Endothelial cell of umbilical vein (primary cell): ENCODE results near the gene PACSIN2. TPM values are rescaled to one million over a fixed set of nuclear protein-coding genes. Genes with fewer than 3 reads are reported as not detected.

Source experiments
- BruUV-seq: library from RNA; stranded (reverse); fragments of 400-500 nt; replicated peaks from 2 replicates; lab custom pipeline; 2021; lab: Mats Ljungman, UMichigan
- CTCF ChIA-PET: fragments of 300-600, 350-600 bp; sonication (Branson Sonifier 250); formaldehyde crosslinking; loops from one replicate; lab custom pipeline; 2021; ENCODE audit warnings: antibody characterized with exemption, inconsistent platforms; lab: Charles Lee
- POLR2A ChIA-PET: fragments of 300-600, 350-600 bp; sonication (Branson Sonifier 250); formaldehyde crosslinking; loops from one replicate; lab custom pipeline; 2021; ENCODE audit warnings: antibody characterized with exemption, inconsistent platforms; lab: Charles Lee
- DNase-seq: peaks from one replicate; pipeline ENCODE4 v3.0.0-alpha.2; 2011; ENCODE audit warnings: low read depth, low spot score
- FAIRE-seq: peaks from 2 replicates; lab custom pipeline; 2011; peaks lifted over from hg19 to GRCh38; lab: Jason Lieb, UNC
- H2AFZ ChIP-seq: 2 replicates; pipeline ENCODE4 v1.6.0; 2012; ENCODE audit warnings: low read depth, low read length, control low read depth, inconsistent platforms
- H3K27ac ChIP-seq: 2 replicates; pipeline ENCODE4 v1.5.1; 2011; ENCODE audit warnings: low read depth, mild to moderate bottlenecking, control low read depth, low read length, moderate library complexity; ENCODE audit not compliant: insufficient read depth
- H3K27me3 ChIP-seq, 2 experiments: 2 replicates each; pipeline versions ENCODE4 v1.6.0 to v1.6.1; 2011; ENCODE audit warnings: low read length in 2 of 2, mixed read lengths in 1 of 2; ENCODE audit not compliant: control insufficient read depth in 2 of 2, insufficient read depth in 2 of 2
- H3K36me3 ChIP-seq, 2 experiments: 2 replicates in 1 of 2; 3 replicates in 1 of 2; pipeline ENCODE4 v1.5.1; 2011; ENCODE audit warnings: low read length in 2 of 2, mild to moderate bottlenecking in 1 of 2, moderate library complexity in 1 of 2; ENCODE audit not compliant: control insufficient read depth in 2 of 2, insufficient read depth in 2 of 2; ENCODE audit errors: extremely low read depth in 1 of 2
- H3K4me1 ChIP-seq: 3 replicates; pipeline ENCODE4 v1.5.1; 2011; ENCODE audit warnings: mild to moderate bottlenecking, low read length; ENCODE audit not compliant: control insufficient read depth, insufficient read depth; ENCODE audit errors: extremely low read depth
- H3K4me2 ChIP-seq: 2 replicates; pipeline ENCODE4 v1.6.1; 2011; ENCODE audit warnings: low read length, control low read depth, mixed read lengths; ENCODE audit not compliant: insufficient read depth
- H3K4me3 ChIP-seq, 3 experiments: fragments of 200-600 bp in 1 of 3; sonication (generic), shearing (Covaris generic) in 1 of 3; replicated peaks in 1 of 3; 2 replicates each; pipeline ENCODE4 v1.5.1; 2011 to 2016; ENCODE audit warnings: control low read depth in 3 of 3, low read length in 3 of 3, mild to moderate bottlenecking in 2 of 3, inconsistent platforms in 1 of 3, low read depth in 1 of 3, moderate library complexity in 1 of 3; ENCODE audit not compliant: insufficient read depth in 1 of 3
- H3K79me2 ChIP-seq: 2 replicates; pipeline ENCODE4 v1.6.0; 2012; ENCODE audit warnings: low read length, inconsistent platforms; ENCODE audit not compliant: control insufficient read depth, insufficient read depth
- H3K9ac ChIP-seq: replicated peaks from 2 replicates; pipeline ENCODE3; 2011; ENCODE audit warnings: low read length, control low read depth; ENCODE audit not compliant: insufficient read depth; ENCODE audit errors: extremely low read depth
- H3K9me1 ChIP-seq: replicated peaks from 3 replicates; pipeline ENCODE4 v1.6.0; 2011; ENCODE audit warnings: mild to moderate bottlenecking, low read length; ENCODE audit not compliant: control insufficient read depth, insufficient read depth; ENCODE audit errors: extremely low read depth
- H3K9me3 ChIP-seq: replicated peaks from 2 replicates; pipeline ENCODE4 v1.5.1; 2012; ENCODE audit warnings: low read length, inconsistent platforms; ENCODE audit not compliant: control insufficient read depth, insufficient read depth
- H4K20me1 ChIP-seq: replicated peaks from 2 replicates; pipeline ENCODE3; 2011; ENCODE audit warnings: mild to moderate bottlenecking, low read length; ENCODE audit not compliant: control insufficient read depth, insufficient read depth; ENCODE audit errors: extremely low read depth
- CTCF ChIP-seq, 2 donors: IDR thresholded peaks; 1 replicate in 1 of 2; 2 replicates in 1 of 2; pipeline ENCODE4 v1.5.1; 2011; ENCODE audit warnings: low read length in 2 of 2, mild to moderate bottlenecking in 2 of 2, moderate library complexity in 2 of 2, control low read depth in 1 of 2, inconsistent platforms in 1 of 2, low read depth in 1 of 2; ENCODE audit not compliant: insufficient read depth in 1 of 2; ENCODE audit errors: extremely low read depth in 1 of 2
- EZH2 ChIP-seq: IDR thresholded peaks from 2 replicates; pipeline ENCODE4 v1.6.1; 2012; ENCODE audit warnings: borderline replicate concordance, low read depth, mild to moderate bottlenecking, moderate library complexity, low read length, inconsistent platforms; ENCODE audit not compliant: severe bottlenecking
- FOS ChIP-seq: IDR thresholded peaks from 2 replicates; pipeline ENCODE4 v1.6.1; 2011; ENCODE audit warnings: mild to moderate bottlenecking, low read length, moderate library complexity, borderline replicate concordance; ENCODE audit not compliant: insufficient read depth
- GATA2 ChIP-seq: IDR thresholded peaks from 2 replicates; pipeline ENCODE4 v1.7.0; 2011; ENCODE audit warnings: low read depth, mild to moderate bottlenecking, moderate library complexity, mixed read lengths, low read length; ENCODE audit not compliant: insufficient read length, insufficient read depth
- JUN ChIP-seq: IDR thresholded peaks from 2 replicates; pipeline ENCODE4 v1.6.1; 2011; ENCODE audit warnings: borderline replicate concordance, low read depth; ENCODE audit not compliant: insufficient read length, insufficient read depth
- MYC ChIP-seq: IDR thresholded peaks from one replicate; pipeline ENCODE4 v1.6.1; 2011; ENCODE audit warnings: mild to moderate bottlenecking, low read depth, low read length
- POLR2A ChIP-seq: IDR thresholded peaks from 2 replicates; pipeline ENCODE4 v1.6.1; 2012; ENCODE audit warnings: low read depth, mild to moderate bottlenecking, control low read depth, low read length
- POLR2AphosphoS5 ChIP-seq: IDR thresholded peaks from 2 replicates; pipeline ENCODE4 v1.6.1; 2012; ENCODE audit warnings: low read depth, mild to moderate bottlenecking, control low read depth, low read length, moderate library complexity; ENCODE audit not compliant: insufficient read depth
- dilution Hi-C: fragments of 300-500 bp; cut with MboI; formaldehyde crosslinking; loops from one replicate; pipeline ENCODE4 v1.15.0; 2019; ENCODE audit warnings: low sequenced_read_pairs; ENCODE audit not compliant: extremely low pct_ligation_motif_present
- intact Hi-C: fragments of 100-400 bp; cut with micrococcal nuclease; formaldehyde crosslinking; loops from one replicate; pipeline ENCODE4 v1.10.0; 2022
- polyA plus RNA-seq, 4 experiments: library from polyadenylated mRNA; depleted of rRNA in 3 of 4; stranded (reverse) in 3 of 4; unstranded in 1 of 4; fragments of >200 nt; gene quantifications; 2 replicates each; pipeline versions ENCODE4 v1.2.1 to v1.2.3, GENCODE V29; 2011 to 2012; ENCODE audit warnings: missing spikeins in 1 of 4
- total RNA-seq: library from RNA; stranded (reverse); gene quantifications from 2 replicates; pipeline ENCODE4 v1.2.3, GENCODE V29; 2021
- TF ChIP-seq, protein P1 (sequence below): IDR thresholded peaks from 2 replicates; pipeline ENCODE4 v1.6.1; 2011; ENCODE audit not compliant: insufficient read depth, insufficient read length

Gene PACSIN2
- total and polyA plus RNA-seq, 2 donors (not counting 3 experiments of a cell fraction or from before 2014, with no cell fraction given): 46.2 to 64.5 TPM

- no peaks in the 10 kb centered on the region for H3K27me3 ChIP-seq
- H4K20me1 ChIP-seq: no peaks in the 10 kb centered on the region
- no peak for DNase-seq
- dilution Hi-C loops (no loop called here), intact Hi-C loops (loop anchor here (2.0 to 5.0 kb wide), 2 partner anchors 41 to 80 kb away; no protein-coding TSS in a partner anchor)
- H3K36me3 ChIP-seq: no peaks in the 10 kb centered on the region
- H3K4me3 ChIP-seq: no peak overlapping the region
- H3K9me1 ChIP-seq: no peaks in the 10 kb centered on the region
- H3K4me1 ChIP-seq: peaks cover 27% of the 10 kb centered on the region
- POLR2A ChIA-PET: no interaction called here
- BruUV-seq: no TSS peak
- H3K9me3 ChIP-seq: no peaks in the 10 kb centered on the region
- no peak for FAIRE-seq
- no peak overlapping the region for H3K27ac ChIP-seq
- no peak overlapping the region for H2AFZ ChIP-seq
- H3K79me2 ChIP-seq: peaks cover 52% of the 10 kb centered on the region
- CTCF ChIA-PET: no interaction called here
- H3K9ac ChIP-seq: no peak overlapping the region
- H3K4me2 ChIP-seq: no peak overlapping the region
- no peak for TF ChIP-seq JUN
- no peak for TF ChIP-seq GATA2
- no peak for TF ChIP-seq POLR2AphosphoS5
- TF ChIP-seq POLR2A: no peak
- TF ChIP-seq FOS: no peak
- TF ChIP-seq MYC: no peak
- TF ChIP-seq EZH2: no peak
Measured at GRCh38 chr22:42932197-42932519, 82.8 kb downstream of the PACSIN2 start.

GRCh38 chr22:42931421-42932196 lies 83.3 kb downstream of the PACSIN2 start:
- Histone ChIP-seq H4K20me1 (no peaks in the 10 kb centered on the region), H3K4me3 (no peak overlapping the region), H3K9ac (no peak overlapping the region), H3K27ac (no peak overlapping the region), H2AFZ (no peak overlapping the region), H3K4me2 (no peak overlapping the region), H3K9me3 (no peaks in the 10 kb centered on the region), H3K79me2 (peaks cover 48% of the 10 kb centered on the region), H3K27me3 (no peaks in the 10 kb centered on the region), H3K9me1 (no peaks in the 10 kb centered on the region), H3K36me3 (no peaks in the 10 kb centered on the region), H3K4me1 (peaks cover 28% of the 10 kb centered on the region)
- ChIA-PET CTCF (no interaction called here), POLR2A (no interaction called here)
- intact Hi-C loops (loop anchor here (2.0 to 5.0 kb wide), 2 partner anchors 41 to 81 kb away; no protein-coding TSS in a partner anchor), dilution Hi-C loops (no loop called here)
- no TSS peak for BruUV-seq
- DNase-seq: no peak
- TF ChIP-seq GATA2 (no peak), POLR2A (no peak), EZH2 (no peak), POLR2AphosphoS5 (no peak), CTCF (IDR thresholded peaks at IDR 0.05; ENCODE audit: extremely low read depth in 1 of 2, insufficient read depth in 1 of 2, low read depth in 1 of 2, low read length in 2 of 2) (no peak), FOS (no peak), JUN (no peak), MYC (no peak)
- TF ChIP-seq, protein P1, sequence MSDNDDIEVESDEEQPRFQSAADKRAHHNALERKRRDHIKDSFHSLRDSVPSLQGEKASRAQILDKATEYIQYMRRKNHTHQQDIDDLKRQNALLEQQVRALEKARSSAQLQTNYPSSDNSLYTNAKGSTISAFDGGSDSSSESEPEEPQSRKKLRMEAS: no peak
- no peak for FAIRE-seq
